Activated T-cell treated with anti-CD3 and anti-CD28 coated beads, Interleukin-2, amount 50 U/mL, for 72 hours (primary cell): ENCODE data around the gene PAM. TPM values are rescaled to one million over a fixed set of nuclear protein-coding genes. Genes with fewer than 3 reads are reported as not detected.

Source experiments
- ATAC-seq, 2 donors: fragments of 150-1000 bp; cut with Tn5 transposase; replicated peaks in 1 of 2; 2 replicates each; pipeline ENCODE4 v1.10.0; 2021; ENCODE audit warnings: moderate library complexity in 2 of 2, mild to moderate bottlenecking in 1 of 2
- DNase-seq, 2 donors: peaks; one replicate each; pipeline ENCODE4 v3.0.0; 2021 to 2022; ENCODE audit warnings: mixed read lengths in 1 of 2
- H3K27ac Mint-ChIP-seq: one replicate; pipeline ENCODE4 v1.8.0; 2022; ENCODE audit warnings: mild to moderate bottlenecking, moderate library complexity, mixed read lengths
- H3K27me3 Mint-ChIP-seq: one replicate; pipeline ENCODE4 v1.8.0; 2022; ENCODE audit warnings: low read depth, mixed read lengths
- H3K36me3 Mint-ChIP-seq, 2 donors: one replicate each; pipeline ENCODE4 v1.8.0; 2022; ENCODE audit warnings: mixed read lengths in 2 of 2, mild to moderate bottlenecking in 1 of 2; ENCODE audit not compliant: insufficient read depth in 2 of 2
- H3K4me1 Mint-ChIP-seq: one replicate; pipeline ENCODE4 v1.8.0; 2022; ENCODE audit warnings: low read depth, mixed read lengths
- H3K4me3 Mint-ChIP-seq, 2 donors: one replicate each; pipeline ENCODE4 v1.8.0; 2022; ENCODE audit warnings: mild to moderate bottlenecking in 2 of 2, mixed read lengths in 2 of 2, moderate library complexity in 2 of 2
- H3K9me3 Mint-ChIP-seq, 2 donors: one replicate each; pipeline ENCODE4 v1.8.0; 2022; ENCODE audit warnings: mixed read lengths in 2 of 2
- total RNA-seq, 2 donors: library from RNA; stranded (reverse); gene quantifications; one replicate each; pipeline ENCODE4 v1.2.3, GENCODE V29; 2022

PAM gene
- total RNA-seq, 2 donors from 2014 or later, result 41.7 to 56.6 TPM

DNA sequence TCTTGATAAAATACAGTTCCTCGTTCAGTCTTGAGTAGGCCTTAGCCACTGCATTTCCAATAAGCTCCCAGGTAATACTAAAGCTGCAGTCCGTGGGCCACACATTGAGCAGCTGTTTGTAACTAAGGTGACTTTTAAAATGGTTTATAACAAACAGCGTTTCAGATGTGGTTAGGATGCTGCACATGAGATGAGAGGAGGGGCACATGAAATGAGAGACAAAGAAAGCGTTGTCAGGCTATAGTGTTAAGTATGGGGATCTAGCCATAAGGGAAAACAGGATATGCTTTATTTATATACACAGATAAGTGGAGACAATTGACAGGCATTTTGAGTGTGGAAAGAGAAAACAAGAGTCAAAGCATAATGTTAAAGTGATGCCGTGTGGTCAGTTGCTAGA lies 89.9 kb downstream of the PAM start:
- Mint-ChIP-seq H3K9me3 (peaks cover 2% of the 10 kb centered on the region in 2 donors), H3K4me1 (no peaks in the 10 kb centered on the region), H3K36me3 (peaks cover 3 to 5% of the 10 kb centered on the region in 2 donors), H3K27ac (no peak overlapping the region), H3K27me3 (no peaks in the 10 kb centered on the region), H3K4me3 (no peak overlapping the region)
- DNase-seq (no peak), ATAC-seq (no peak)

DNA sequence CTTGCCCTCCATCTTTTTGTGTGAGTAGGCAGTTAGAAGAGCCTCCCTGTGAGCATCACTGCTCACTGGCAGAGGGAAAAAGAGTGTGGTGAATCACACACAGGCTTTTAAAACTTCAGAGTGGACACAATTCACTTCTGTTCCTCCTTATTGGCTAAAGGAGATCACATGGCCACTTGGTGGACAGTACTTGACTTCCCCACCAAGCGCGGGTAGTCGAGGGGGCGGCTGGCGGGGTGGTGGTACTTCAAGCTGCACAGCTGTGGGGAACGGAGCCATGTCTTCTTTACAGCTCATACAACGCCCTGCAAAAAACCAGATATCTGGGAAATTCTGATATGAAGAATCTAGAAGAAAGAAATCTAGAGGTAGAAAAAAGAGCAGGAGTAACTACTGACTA lies 95.4 kb downstream of the PAM start:
- H3K27ac Mint-ChIP-seq, result no peak overlapping the region

DNA sequence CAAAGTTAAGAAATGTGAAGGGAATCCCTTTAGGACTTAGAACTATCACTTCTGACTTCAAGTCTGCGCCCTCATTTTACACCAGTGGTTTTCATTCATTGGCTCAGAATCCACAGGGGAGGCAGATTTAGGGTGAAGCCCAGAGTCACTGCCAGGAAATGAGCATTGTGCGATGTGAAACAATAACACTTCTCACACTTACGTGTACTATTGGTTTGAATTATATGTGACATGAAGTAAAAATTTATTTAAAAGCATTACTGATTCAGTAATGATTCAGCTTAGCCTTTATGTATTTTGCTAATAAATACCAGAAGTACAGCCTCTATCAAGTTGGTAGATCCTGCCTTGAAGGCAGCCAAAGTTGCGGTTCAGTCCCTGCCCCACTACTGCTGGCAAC lies 98.6 kb downstream of the PAM start:
- H3K36me3 Mint-ChIP-seq, result no peaks in the 10 kb centered on the region
- H3K27ac Mint-ChIP-seq, result no peak overlapping the region
- H3K4me3 Mint-ChIP-seq, result no peak overlapping the region
- H3K4me1 Mint-ChIP-seq, result peaks cover 11% of the 10 kb centered on the region
- ATAC-seq (peak; percentile 47 to 91), DNase-seq (peak in 1 of 2 donors; percentile 17)
- H3K27me3 Mint-ChIP-seq, result no peaks in the 10 kb centered on the region
- H3K9me3 Mint-ChIP-seq, result no peaks in the 10 kb centered on the region

More for the DNA sequence above, 95.4 kb downstream of the PAM start:
- DNase-seq (no peak), ATAC-seq (no peak)
- Mint-ChIP-seq H3K4me1 (peaks cover 7% of the 10 kb centered on the region), H3K27me3 (no peaks in the 10 kb centered on the region), H3K4me3 (no peak overlapping the region), H3K36me3 (peaks cover 3% of the 10 kb centered on the region in 2 donors), H3K9me3 (peaks cover 2% of the 10 kb centered on the region in 2 donors)

DNA sequence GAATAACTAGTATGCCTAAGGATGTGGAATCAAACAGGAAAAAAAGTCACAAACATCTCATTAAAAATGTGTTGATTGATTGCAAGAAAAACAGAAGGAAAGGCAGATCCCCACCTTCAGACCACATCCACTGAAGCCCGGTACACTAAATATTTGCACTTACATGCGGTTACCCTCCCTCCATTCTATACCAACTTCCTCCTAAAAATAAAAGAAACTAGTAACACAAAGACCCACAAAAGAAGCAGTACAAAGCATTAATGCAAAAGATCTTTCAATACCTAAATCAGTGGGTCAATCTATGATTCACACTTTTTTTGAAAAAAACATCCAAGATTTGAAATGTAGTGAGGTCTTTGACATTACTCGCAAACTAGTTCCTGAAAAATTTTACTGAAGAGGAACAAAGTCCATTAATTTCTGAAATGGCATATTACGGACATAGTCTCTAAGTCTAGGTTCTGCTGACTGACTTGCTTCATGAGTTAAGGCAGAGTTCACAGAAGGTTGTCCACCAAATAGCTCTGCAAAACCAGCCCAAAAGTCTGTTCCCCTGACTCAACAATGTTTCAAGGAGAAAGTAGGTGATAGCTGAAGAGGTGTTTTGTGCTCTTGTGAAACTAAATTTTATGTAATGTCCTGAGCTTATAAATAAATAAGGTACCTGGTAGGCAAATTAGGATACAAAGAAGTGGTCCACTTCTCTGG lies 100.7 kb downstream of the PAM start:
- Mint-ChIP-seq H3K36me3 (no peaks in the 10 kb centered on the region), H3K4me1 (peaks cover 11% of the 10 kb centered on the region), H3K27ac (no peak overlapping the region), H3K27me3 (no peaks in the 10 kb centered on the region), H3K4me3 (no peak overlapping the region), H3K9me3 (no peaks in the 10 kb centered on the region)
- DNase-seq (no peak), ATAC-seq (peak in 1 of 2 donors; percentile 25)

DNA sequence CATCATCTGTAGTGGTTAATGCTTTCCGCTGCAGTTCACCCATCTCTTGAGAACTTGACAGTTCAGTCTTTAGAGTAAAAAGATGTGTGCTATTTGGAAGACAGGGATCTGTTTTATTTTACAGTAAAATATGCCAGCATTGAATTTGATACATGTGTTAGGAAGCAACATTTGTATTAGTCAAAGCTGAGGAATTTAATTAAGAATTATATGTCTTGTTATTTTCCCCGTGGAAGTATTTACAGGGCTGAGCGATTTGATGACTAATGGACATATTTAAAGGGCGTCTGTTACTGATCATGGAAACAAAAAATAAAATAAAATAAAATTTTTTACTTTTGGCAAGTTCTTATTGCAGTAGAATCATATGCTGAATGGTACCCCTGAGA lies 101.3 kb downstream of the PAM start:
- Mint-ChIP-seq H3K4me1 (peaks cover 11% of the 10 kb centered on the region), H3K27me3 (no peaks in the 10 kb centered on the region)

DNA sequence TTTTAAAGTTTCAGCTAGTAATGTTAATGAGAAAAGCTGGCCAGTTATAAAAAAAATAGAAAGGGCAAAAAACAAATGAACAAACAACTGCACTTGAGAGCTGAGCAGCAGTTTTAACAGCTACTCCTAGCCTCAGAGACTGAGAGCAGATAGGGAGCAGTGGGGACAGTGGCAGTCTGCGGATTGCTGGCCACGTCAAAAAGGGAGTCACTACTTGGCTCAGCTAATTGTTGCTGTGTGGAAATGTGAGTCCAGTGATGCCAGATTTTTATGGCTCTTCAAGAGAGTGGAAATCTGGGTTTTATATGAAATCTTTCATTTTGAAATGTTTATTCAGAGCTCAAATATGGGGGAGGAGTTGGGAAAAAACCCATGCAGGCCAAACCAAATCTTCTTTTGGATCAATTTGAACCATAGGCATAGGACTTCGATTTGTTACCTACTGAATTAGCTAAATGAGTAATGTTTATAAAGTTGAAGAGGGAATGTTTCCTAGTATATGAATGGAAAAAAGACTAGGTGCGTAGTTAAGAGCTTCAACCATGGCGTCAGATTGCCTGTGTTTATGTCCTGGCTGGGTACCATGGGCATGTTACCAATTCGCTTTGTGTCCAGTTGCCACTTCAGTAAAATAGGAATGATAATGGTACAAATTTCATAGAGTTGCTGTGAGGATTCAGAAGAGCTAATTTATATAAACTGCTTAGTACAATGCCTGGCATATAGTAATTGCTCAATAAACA lies 102.1 kb downstream of the PAM start:
- no peak overlapping the region for H3K27ac Mint-ChIP-seq
- no peaks in the 10 kb centered on the region for H3K9me3 Mint-ChIP-seq
- H3K4me3 Mint-ChIP-seq, result no peak overlapping the region
- no peaks in the 10 kb centered on the region for H3K27me3 Mint-ChIP-seq
- DNase-seq (no peak), ATAC-seq (no peak)
- peaks cover 11% of the 10 kb centered on the region for H3K4me1 Mint-ChIP-seq
- no peaks in the 10 kb centered on the region for H3K36me3 Mint-ChIP-seq

More for the DNA sequence above, 101.3 kb downstream of the PAM start:
- H3K9me3 Mint-ChIP-seq, result no peaks in the 10 kb centered on the region
- no peak overlapping the region for H3K4me3 Mint-ChIP-seq
- no peak overlapping the region for H3K27ac Mint-ChIP-seq
- no peak for ATAC-seq
- no peak for DNase-seq
- H3K36me3 Mint-ChIP-seq, result no peaks in the 10 kb centered on the region

DNA sequence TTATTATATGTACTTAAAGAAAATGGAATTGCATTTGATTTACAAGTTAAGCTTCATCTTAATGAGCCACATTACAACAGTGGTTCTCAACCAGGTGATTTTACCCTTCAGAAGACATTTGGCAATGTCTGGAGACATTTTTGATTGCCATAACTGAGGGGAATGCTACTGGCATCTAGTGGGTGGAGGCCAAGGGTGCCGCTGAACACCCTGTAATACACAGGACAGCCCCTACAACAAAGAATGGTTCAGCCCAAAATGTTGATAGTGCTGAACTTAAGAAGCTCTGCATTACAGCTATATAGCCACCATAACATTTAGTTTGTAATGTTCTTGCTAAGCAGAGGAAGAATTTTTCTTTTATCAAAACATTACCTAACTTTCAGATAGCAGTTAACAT lies 103.1 kb downstream of the PAM start:
- no peaks in the 10 kb centered on the region for H3K27me3 Mint-ChIP-seq

DNA sequence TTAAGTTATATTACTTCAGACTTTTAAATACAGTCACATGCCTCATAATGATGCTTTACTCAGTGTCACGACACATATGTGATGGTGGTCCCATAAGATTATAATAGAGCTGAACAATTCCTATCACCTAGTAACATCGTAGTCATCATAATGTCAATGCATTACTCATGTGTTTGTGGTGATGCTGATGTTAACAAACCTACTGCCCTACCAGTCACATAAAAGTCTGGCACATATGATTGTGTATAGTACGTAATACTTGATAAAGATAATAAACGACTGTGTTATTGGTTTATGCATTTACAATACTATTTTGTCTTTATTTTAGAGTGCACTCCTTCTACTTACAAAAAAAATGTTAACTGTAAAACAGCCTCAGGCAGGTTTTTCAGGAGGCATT lies 103.7 kb downstream of the PAM start:
- ATAC-seq (peak; percentile 18 to 65), DNase-seq (no peak)
- no peak overlapping the region for H3K4me3 Mint-ChIP-seq
- H3K36me3 Mint-ChIP-seq, result no peaks in the 10 kb centered on the region
- H3K27ac Mint-ChIP-seq, result peak overlapping the region; percentile 19
- no peaks in the 10 kb centered on the region for H3K27me3 Mint-ChIP-seq
- H3K9me3 Mint-ChIP-seq, result no peaks in the 10 kb centered on the region
- H3K4me1 Mint-ChIP-seq, result peaks cover 11% of the 10 kb centered on the region

More for the DNA sequence above, 103.1 kb downstream of the PAM start:
- Mint-ChIP-seq H3K4me3 (no peak overlapping the region), H3K36me3 (no peaks in the 10 kb centered on the region), H3K9me3 (no peaks in the 10 kb centered on the region), H3K27ac (no peak overlapping the region), H3K4me1 (peaks cover 11% of the 10 kb centered on the region)
- DNase-seq (no peak), ATAC-seq (no peak)

DNA sequence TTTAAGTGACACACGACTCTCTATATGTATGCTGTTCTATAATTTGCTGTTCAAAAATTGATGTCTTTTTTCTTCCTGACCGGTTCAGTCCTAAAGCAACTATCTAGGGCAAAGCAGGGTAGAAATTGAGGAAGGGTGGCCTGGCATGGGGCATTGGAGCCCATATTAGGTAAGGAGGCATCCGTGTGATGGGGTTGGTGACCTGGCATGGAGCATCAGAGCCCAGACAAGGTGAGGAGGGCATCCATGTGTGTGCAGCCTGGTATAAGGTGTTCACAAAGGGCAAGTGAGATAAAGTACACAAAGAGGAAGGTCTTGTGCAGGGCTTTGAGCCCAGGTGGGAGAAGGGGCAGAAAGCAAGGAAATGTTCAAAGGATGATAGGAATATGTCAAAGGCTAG lies 104.9 kb downstream of the PAM start:
- H3K27me3 Mint-ChIP-seq, result peaks cover 3% of the 10 kb centered on the region
- H3K4me1 Mint-ChIP-seq, result peaks cover 11% of the 10 kb centered on the region
- ATAC-seq (no peak), DNase-seq (no peak)
- no peaks in the 10 kb centered on the region for H3K36me3 Mint-ChIP-seq
- H3K9me3 Mint-ChIP-seq, result no peaks in the 10 kb centered on the region
- no peak overlapping the region for H3K27ac Mint-ChIP-seq
- no peak overlapping the region for H3K4me3 Mint-ChIP-seq

DNA sequence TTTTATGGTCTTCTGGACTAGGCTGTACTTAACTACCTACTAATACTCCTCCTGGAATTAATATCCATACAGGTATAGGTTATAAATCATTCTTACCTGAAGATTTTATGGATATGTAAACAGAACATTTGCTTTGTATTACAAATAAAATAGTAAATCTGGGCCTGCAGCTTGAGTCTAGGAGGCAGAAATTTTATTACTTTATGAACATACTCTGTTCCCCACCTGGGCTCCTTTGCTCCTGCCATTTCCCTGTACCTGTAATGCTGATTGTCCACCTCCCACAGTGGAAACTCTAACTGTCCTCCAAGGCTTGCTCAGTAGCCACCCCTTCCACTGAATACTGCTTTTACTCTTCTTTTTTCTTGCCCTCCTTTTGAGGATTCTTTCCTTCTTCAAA lies 108.0 kb downstream of the PAM start:
- DNase-seq (no peak), ATAC-seq (no peak)
- Mint-ChIP-seq H3K4me3 (no peak overlapping the region), H3K27me3 (peaks cover 10% of the 10 kb centered on the region), H3K27ac (no peak overlapping the region), H3K36me3 (peaks cover 0 to 2% of the 10 kb centered on the region in 2 donors), H3K9me3 (no peaks in the 10 kb centered on the region), H3K4me1 (peaks cover 11% of the 10 kb centered on the region)

DNA sequence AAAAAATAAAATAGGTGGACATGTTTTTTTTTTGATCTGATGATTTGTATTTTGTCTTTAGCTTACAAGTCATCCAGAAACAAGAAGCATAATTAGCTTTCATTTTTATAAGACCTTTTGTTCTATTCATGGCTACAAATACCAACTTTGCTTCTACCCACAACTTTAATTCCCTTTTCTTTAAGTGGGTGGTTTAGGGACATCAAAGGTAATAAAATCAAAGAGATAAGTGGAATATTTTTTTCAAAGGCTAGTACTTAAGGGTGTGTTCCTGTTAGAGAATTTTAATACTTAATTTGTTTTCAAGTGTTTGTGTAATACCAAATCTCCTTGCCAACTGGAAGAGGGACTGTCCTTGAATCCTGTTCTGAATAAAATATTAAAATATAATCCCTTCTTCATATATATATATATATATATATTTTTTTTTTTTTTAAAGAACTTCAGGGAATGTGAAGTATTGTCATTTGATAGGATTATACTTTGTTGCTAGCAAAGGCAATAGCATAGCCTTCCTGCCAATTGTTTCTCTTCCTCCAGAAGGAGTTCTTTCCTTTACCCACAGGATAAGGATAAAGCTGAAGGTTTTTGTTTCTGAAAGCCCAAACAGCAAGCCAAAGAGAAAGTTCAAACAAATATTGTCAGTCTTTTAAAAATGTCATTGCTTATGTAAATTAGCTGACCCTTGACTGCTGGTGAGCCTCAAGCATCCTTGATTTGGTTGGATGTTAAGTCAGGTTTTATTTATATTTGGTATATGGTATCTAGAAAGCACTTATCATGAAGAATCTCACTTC lies 108.9 kb downstream of the PAM start:
- ATAC-seq, result no peak
- no peak for DNase-seq
- Mint-ChIP-seq H3K36me3 (peaks cover 0 to 2% of the 10 kb centered on the region in 2 donors), H3K27me3 (peaks cover 10% of the 10 kb centered on the region), H3K4me1 (peaks cover 11% of the 10 kb centered on the region), H3K4me3 (no peak overlapping the region), H3K27ac (no peak overlapping the region), H3K9me3 (no peaks in the 10 kb centered on the region)

DNA sequence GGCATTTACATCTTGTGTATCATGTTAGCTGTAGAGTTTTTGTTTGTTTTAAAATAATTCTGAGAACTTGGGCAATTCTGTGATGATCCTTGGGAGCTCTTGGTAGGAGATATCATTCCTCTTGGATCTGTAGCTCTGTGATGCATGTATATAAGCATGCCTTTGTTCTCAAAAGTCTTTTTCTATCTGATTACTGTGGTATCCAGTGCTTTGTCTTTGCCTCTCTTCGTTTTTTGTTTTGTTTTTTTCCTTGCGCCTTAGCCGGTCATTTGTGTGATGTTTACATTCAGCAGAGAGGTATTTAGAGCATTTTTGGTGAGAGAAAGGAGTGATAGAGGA lies 110.0 kb downstream of the PAM start:
- Mint-ChIP-seq H3K27me3 (peaks cover 10% of the 10 kb centered on the region), H3K9me3 (no peaks in the 10 kb centered on the region), H3K4me3 (peak overlapping the region; percentile 76 to 79), H3K4me1 (peaks cover 11% of the 10 kb centered on the region), H3K36me3 (peaks cover 5 to 10% of the 10 kb centered on the region in 2 donors), H3K27ac (peak overlapping the region; percentile 6)
- ATAC-seq, result no peak
- DNase-seq, result no peak
